NCI-H748 treated with DMSO at 0.1 percent for 48 hours (cell line): ENCODE measurements around the gene FGF5.

Source experiments
- DNase-seq: peaks from one replicate; lab custom pipeline; 2025; lab: John Stamatoyannopoulos, UW

Gene FGF5

DNA sequence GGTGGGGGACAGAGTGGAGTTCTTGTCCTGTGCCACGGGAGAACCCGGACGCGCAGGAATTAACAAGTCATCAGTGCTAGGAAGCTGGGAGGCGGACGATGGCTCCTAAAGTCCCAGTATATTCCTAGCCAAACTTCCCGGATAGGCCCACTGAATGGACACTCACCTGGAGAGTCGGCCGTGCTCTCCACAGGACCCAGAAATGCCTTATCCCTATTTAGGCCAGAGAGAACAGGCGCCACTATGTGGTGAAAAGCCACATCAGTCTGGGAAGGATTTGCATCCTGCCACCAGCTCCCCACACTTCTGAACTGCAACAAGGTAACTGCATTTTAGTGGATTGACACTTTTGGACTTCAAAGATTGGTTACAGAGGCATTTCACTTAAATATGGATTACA is 70.1 kb downstream of the FGF5 start:
- peak; percentile 50 for DNase-seq

DNA sequence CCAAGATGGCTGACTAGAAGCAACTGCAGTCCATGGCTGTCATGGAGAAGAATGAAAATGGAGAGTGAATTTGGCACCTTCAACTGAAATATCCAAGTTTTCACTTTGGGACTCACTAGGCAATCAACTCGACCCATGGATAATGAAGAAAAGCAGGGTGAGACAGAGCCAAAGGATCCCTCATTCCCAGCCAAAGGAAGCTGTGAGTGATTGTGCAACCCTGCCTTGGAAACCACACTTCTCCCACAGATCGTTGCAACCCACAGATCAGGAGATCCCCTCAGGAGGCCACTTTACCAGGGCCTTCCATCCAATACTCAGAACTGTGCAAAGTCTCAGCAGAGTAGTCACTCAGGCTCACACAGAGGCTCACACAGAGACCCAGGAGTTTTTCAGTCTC is 73.6 kb downstream of the FGF5 start:
- no peak for DNase-seq
